SH-SY5Y (cell line): ENCODE measurements around the gene IDH1.

Experiments
- GATA2 ChIP-seq: IDR thresholded peaks from 2 replicates; pipeline ENCODE4 v1.6.1; 2011; ENCODE audit warnings: mild to moderate bottlenecking, low read depth, low read length
- GATA3 ChIP-seq: IDR thresholded peaks from 2 replicates; pipeline ENCODE4 v1.6.1; 2011; ENCODE audit warnings: low read depth, mild to moderate bottlenecking, low read length, moderate library complexity

GRCh38 chr2:208265801-208266552, 11.1 kb upstream of the IDH1 start, which contains the start of gene PIKFYVE:
- TF ChIP-seq GATA3 = peak; percentile 60; the same call in 1 of the 2 replicates
- peak; percentile 96 for TF ChIP-seq GATA2
